Glutamatergic neuron (in vitro differentiated cells): ENCODE results near the gene GPR68. TPM values are rescaled to one million over a fixed set of nuclear protein-coding genes. Genes with fewer than 3 reads are reported as not detected.
"Not testable (repeated sequence)": the region's sequence is repeated elsewhere in the genome, so short reads cannot be mapped to it uniquely, and the experiment has no call there.

Experiments used
- DNase-seq: peaks from one replicate; pipeline ENCODE4 v3.0.0; 2022
- H3K27ac Mint-ChIP-seq: one replicate; pipeline ENCODE4 v1.8.0; 2020; ENCODE audit warnings: mild to moderate bottlenecking, mixed read lengths, inconsistent platforms; ENCODE audit not compliant: unreplicated experiment
- H3K27me3 Mint-ChIP-seq: one replicate; pipeline ENCODE4 v1.8.0; 2020; ENCODE audit warnings: mild to moderate bottlenecking, moderate library complexity, mixed read lengths, inconsistent platforms; ENCODE audit not compliant: unreplicated experiment
- H3K36me3 Mint-ChIP-seq: one replicate; pipeline ENCODE4 v1.8.0; 2020; ENCODE audit warnings: mild to moderate bottlenecking, mixed read lengths, inconsistent platforms; ENCODE audit not compliant: unreplicated experiment
- H3K4me1 Mint-ChIP-seq: one replicate; pipeline ENCODE4 v1.8.0; 2020; ENCODE audit warnings: mild to moderate bottlenecking, low read depth, mixed read lengths, inconsistent platforms; ENCODE audit not compliant: unreplicated experiment
- H3K4me3 Mint-ChIP-seq: one replicate; pipeline ENCODE4 v1.8.0; 2020; ENCODE audit warnings: mild to moderate bottlenecking, mixed read lengths, inconsistent platforms; ENCODE audit not compliant: unreplicated experiment
- H3K9me3 Mint-ChIP-seq: one replicate; pipeline ENCODE4 v1.8.0; 2020; ENCODE audit warnings: mild to moderate bottlenecking, moderate library complexity, mixed read lengths, inconsistent platforms; ENCODE audit not compliant: unreplicated experiment
- CTCF ChIP-seq: fragments of 200-600 bp; sonication (generic); IDR thresholded peaks from one replicate; pipeline ENCODE4 v1.5.0; 2021; ENCODE audit not compliant: partially characterized antibody, unreplicated experiment
- total RNA-seq: library from RNA; stranded (reverse); fragmentation: NEBNext Ultra II Directional; extraction: Animal tissue kit (Norgen Biotek cat#: 25700); gene quantifications from one replicate; pipeline ENCODE4 v1.2.1, GENCODE V29; 2021; ENCODE audit not compliant: unreplicated experiment

Gene GPR68
- total RNA-seq, 1 donor from 2014 or later: not detected

DNA sequence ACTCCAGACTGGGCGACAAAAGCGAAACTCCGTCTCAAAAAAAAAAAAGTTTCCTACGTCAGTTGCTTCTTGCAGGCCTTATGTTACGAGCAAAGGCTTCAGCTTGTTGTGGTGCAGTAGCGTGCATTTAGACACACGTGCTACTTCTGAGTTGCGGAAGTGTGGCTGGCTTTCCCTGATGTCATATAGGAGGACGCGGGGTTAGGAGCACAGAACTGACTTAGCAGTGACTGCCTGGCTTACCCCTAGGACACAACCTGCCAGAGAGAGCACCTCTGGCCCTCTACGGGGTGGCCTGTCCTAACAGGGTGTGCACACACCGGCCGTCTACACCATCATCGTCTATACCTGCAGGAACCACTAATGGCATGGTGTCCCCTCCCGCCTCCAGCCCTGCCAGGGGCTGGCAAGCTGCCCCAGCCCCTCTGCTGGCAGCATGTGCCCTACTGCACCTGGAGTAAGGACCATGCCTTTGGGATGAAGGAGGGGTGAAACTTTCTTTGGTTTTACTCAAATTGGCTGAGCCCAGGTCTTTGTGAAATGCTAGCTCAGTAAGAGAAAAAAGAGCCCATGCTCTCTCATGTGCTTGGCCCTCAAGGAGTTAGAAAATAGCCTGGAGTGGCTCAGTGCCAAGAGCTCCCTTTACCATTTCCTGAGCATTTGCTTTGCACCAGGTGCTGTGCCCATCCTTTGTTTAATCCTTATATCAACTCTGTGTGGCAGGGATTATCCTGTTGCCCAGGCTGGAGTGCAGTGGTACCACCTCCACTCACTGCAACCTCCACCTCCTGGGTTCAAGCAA lies 1.7 kb upstream of the GPR68 start:
- DNase-seq: no peak
- H3K4me3 Mint-ChIP-seq: no peak overlapping the region
- H3K27ac Mint-ChIP-seq: no peak overlapping the region
- peaks cover 5% of the 10 kb centered on the region for H3K36me3 Mint-ChIP-seq
- no peak for TF ChIP-seq CTCF
- H3K4me1 Mint-ChIP-seq: peaks cover 7% of the 10 kb centered on the region
- no peaks in the 10 kb centered on the region for H3K9me3 Mint-ChIP-seq
- H3K27me3 Mint-ChIP-seq: peaks cover 4% of the 10 kb centered on the region

DNA sequence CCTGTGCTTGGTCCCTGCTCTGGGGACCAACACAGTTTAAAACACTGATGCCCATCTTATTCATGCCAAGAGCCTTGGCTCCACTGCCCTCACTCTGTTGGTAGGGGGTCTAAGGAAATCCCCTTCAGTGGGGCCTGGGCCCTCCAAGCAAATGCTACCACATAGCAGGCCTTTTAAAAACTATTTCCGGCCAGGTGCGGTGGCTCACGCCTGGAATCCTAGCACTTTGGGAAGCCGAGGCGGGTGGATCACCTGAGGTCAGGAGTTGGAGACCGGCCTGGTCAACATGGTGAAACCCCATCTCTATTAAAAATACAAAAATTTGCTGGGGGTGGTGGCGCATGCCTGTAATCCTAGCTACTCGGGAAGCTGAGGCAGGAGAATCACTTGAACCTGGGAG lies 1.1 kb upstream of the GPR68 start:
- H3K4me1 Mint-ChIP-seq, H3K4me3 Mint-ChIP-seq, DNase-seq, H3K36me3 Mint-ChIP-seq, H3K27me3 Mint-ChIP-seq, H3K27ac Mint-ChIP-seq, H3K9me3 Mint-ChIP-seq: not testable (repeated sequence)

DNA sequence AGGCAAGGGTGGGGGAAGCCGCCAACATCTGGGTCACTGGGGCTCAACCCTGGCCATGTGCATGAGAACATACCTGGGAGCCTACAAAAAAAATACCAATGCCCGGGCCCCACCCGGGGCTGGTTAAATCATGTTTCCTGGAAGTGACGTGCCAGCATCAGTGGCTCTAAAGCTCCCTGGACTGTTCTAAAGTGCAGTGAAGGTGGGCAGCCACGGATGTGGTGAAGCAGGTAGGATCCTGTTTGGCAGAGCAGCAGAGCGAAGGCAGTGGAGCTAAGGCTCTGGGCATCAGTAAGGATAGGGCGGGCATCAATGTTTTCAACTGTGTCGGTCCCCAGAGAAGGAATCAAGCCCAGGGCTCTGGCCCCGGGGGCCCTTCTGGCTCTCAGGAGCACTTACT lies 525 bp upstream of the GPR68 start:
- DNase-seq: no peak
- Mint-ChIP-seq H3K9me3 (no peaks in the 10 kb centered on the region), H3K36me3 (peaks cover 5% of the 10 kb centered on the region), H3K4me3 (no peak overlapping the region), H3K4me1 (peaks cover 3% of the 10 kb centered on the region), H3K27me3 (peaks cover 4% of the 10 kb centered on the region), H3K27ac (no peak overlapping the region)
- no peak for TF ChIP-seq CTCF

DNA sequence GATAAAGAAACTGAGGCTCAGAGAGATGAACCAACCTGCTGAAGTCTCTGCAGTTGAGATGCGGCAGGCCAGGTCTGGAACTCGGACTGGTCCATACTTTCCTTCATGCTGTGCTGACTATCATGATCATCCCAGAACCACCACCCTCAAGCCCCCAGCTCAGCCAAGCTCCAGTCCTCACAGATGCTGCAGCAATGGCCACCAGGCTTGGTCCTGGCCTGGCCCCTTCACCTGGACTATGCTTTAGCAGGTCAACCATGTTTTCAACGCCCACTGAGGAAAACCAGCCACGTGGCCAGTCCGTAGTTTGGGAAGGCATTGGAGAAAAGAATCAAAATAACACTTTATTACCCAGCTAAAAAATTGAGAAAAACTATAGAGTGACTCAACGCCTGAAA lies 1.4 kb downstream of the GPR68 start:
- no peak for DNase-seq
- Mint-ChIP-seq H3K9me3 (peaks cover 3% of the 10 kb centered on the region), H3K4me3 (no peak overlapping the region), H3K4me1 (no peaks in the 10 kb centered on the region), H3K27me3 (peaks cover 7% of the 10 kb centered on the region), H3K27ac (no peak overlapping the region), H3K36me3 (peaks cover 10% of the 10 kb centered on the region)
- TF ChIP-seq CTCF: no peak

- peaks cover 7% of the 10 kb centered on the region for H3K27me3 Mint-ChIP-seq
- peaks cover 3% of the 10 kb centered on the region for H3K9me3 Mint-ChIP-seq
- no peak overlapping the region for H3K4me3 Mint-ChIP-seq
- TF ChIP-seq CTCF: no peak
- no peaks in the 10 kb centered on the region for H3K4me1 Mint-ChIP-seq
- H3K36me3 Mint-ChIP-seq: peaks cover 10% of the 10 kb centered on the region
- no peak overlapping the region for H3K27ac Mint-ChIP-seq
- DNase-seq: no peak
Observed at GRCh38 chr14:91242635-91243034, 1.9 kb downstream of the GPR68 start.
